GM12874 (cell line): ENCODE results near the gene NSF.

Experiments used
- CTCF ChIP-seq: IDR thresholded peaks from 2 replicates; pipeline ENCODE4 v1.5.1; 2011; ENCODE audit warnings: low read depth, mild to moderate bottlenecking, control low read depth, low read length, moderate library complexity; ENCODE audit not compliant: insufficient read depth

Gene NSF

GRCh38 chr17:46802800-46803199, 212.3 kb downstream of the NSF start:
- TF ChIP-seq CTCF = no peak

GRCh38 chr17:46803544-46803943, 213.1 kb downstream of the NSF start:
- TF ChIP-seq CTCF = no peak

GRCh38 chr17:46805771-46806170, 215.3 kb downstream of the NSF start:
- no peak for TF ChIP-seq CTCF
